ENCODE results near the gene TAS2R20.
"Not testable (repeated sequence)": the region's sequence is repeated elsewhere in the genome, so short reads cannot be mapped to it uniquely, and the experiment has no call there.

The TAS2R20 gene

GRCh38 chr12:10998204-10998603 is at the start of gene TAS2R20:
TAS2R20 (minus strand) TSS chr12:10998304; CDS start chr12:10997875, 429 bp downstream.
- DNase-seq = no peak

- DNase-seq = not testable (repeated sequence)
Measured at GRCh38 chr12:11041366-11041765, 43.3 kb upstream of the TAS2R20 start.

GRCh38 chr12:11040162-11040561 is 42.1 kb upstream of the TAS2R20 start:
- no peak for DNase-seq

- DNase-seq = no peak
Measured at GRCh38 chr12:11039171-11039570, 41.1 kb upstream of the TAS2R20 start.

- not testable (repeated sequence) for DNase-seq
Measured at GRCh38 chr12:11033959-11034358, 35.9 kb upstream of the TAS2R20 start.

GRCh38 chr12:11031307-11031706 is 33.2 kb upstream of the TAS2R20 start, which contains the start of gene TAS2R31:
TAS2R31 (minus strand) TSS chr12:11031407; CDS start chr12:11031335, 72 bp downstream.
- DNase-seq = no peak

- DNase-seq = no peak
Measured at GRCh38 chr12:11026118-11026517, 28.0 kb upstream of the TAS2R20 start.

- DNase-seq = no peak
Measured at GRCh38 chr12:11023387-11023786, 25.3 kb upstream of the TAS2R20 start.

GRCh38 chr12:11022520-11022919 is 24.4 kb upstream of the TAS2R20 start, which contains the start of gene TAS2R19:
TAS2R19 (minus strand) TSS chr12:11022620; CDS start chr12:11022571, 49 bp downstream.
- DNase-seq = no peak

- DNase-seq = no peak
Measured at GRCh38 chr12:11016937-11017336, 18.8 kb upstream of the TAS2R20 start.

- DNase-seq = no peak
Measured at GRCh38 chr12:11015775-11016430, 17.8 kb upstream of the TAS2R20 start.

GRCh38 chr12:11014234-11014633 is 16.1 kb upstream of the TAS2R20 start:
- DNase-seq = no peak

GRCh38 chr12:11007608-11008007 is 9.5 kb upstream of the TAS2R20 start:
- no peak for DNase-seq

- no peak for DNase-seq
Measured at GRCh38 chr12:10994307-10994706, 3.8 kb downstream of the TAS2R20 start.

- DNase-seq = no peak
Measured at GRCh38 chr12:10989107-10989506, 9.0 kb downstream of the TAS2R20 start.

- DNase-seq = no peak
Measured at GRCh38 chr12:10986812-10987211, 11.3 kb downstream of the TAS2R20 start, which contains the start of gene TAS2R50. TAS2R50 (minus strand) TSS chr12:10986912; CDS start chr12:10986860, 52 bp downstream.

- no peak for DNase-seq
Measured at GRCh38 chr12:10982244-10982643, 15.9 kb downstream of the TAS2R20 start.

- DNase-seq = no peak
Measured at GRCh38 chr12:10974965-10975364, 23.1 kb downstream of the TAS2R20 start.

GRCh38 chr12:10968765-10969456 is 29.2 kb downstream of the TAS2R20 start:
- DNase-seq = no peak

GRCh38 chr12:10967409-10967808 is 30.7 kb downstream of the TAS2R20 start:
- no peak for DNase-seq

- DNase-seq = no peak
Measured at GRCh38 chr12:10966314-10966713, 31.8 kb downstream of the TAS2R20 start.

GRCh38 chr12:10965476-10965875 is 32.6 kb downstream of the TAS2R20 start:
- DNase-seq = no peak

- no peak for DNase-seq
Measured at GRCh38 chr12:10960211-10960610, 37.9 kb downstream of the TAS2R20 start.

- no peak for DNase-seq
Measured at GRCh38 chr12:10959804-10960203, 38.3 kb downstream of the TAS2R20 start.

All from cerebellar nuclear complex (tissue), 1 donor.